Measurements from ENCODE around the gene CREBBP.

GRCh38 chr16:3702082-3702481 is 178.4 kb downstream of the CREBBP start:
- TF ChIP-seq ETV6 (IDR thresholded peaks at IDR 0.05; ENCODE audit: borderline replicate concordance in 1 of 2, low read depth in 2 of 2, low read length in 1 of 2) (no peak), ETV6 (CRISPR knock-in tag; IDR thresholded peaks at IDR 0.05; ENCODE audit: borderline replicate concordance) (no peak), GATAD2B (IDR thresholded peaks at IDR 0.05; ENCODE audit: borderline replicate concordance) (no peak), TEAD4 (IDR thresholded peaks at IDR 0.05; ENCODE audit: low read length) (no peak), TEAD4 (CRISPR knock-in tag; IDR thresholded peaks at IDR 0.05; ENCODE audit: borderline replicate concordance) (no peak), CTCF (IDR thresholded peaks at IDR 0.05 in 2 of 3, conservative IDR thresholded peaks at IDR 0.05 in 1 of 3; ENCODE audit: insufficient read depth in 2 of 3, low read depth in 1 of 3, low read length in 3 of 3) (no peak), ZNF23 (CRISPR knock-in tag; IDR thresholded peaks at IDR 0.05) (no peak), L3MBTL2 (IDR thresholded peaks at IDR 0.05) (no peak), RHOXF2B (CRISPR knock-in tag; conservative IDR thresholded peaks at IDR 0.05) (no peak), SPI1 (IDR thresholded peaks at IDR 0.05; ENCODE audit: borderline replicate concordance, low read depth, low read length) (no peak), FOXJ3 (CRISPR knock-in tag; IDR thresholded peaks at IDR 0.05) (no peak), MYC (IDR thresholded peaks at IDR 0.05; ENCODE audit: low read depth, low read length) (no peak), MYC (CRISPR knock-in tag; IDR thresholded peaks at IDR 0.05; ENCODE audit: borderline replicate concordance, low read depth) (no peak)

Measured in K562 (cell line).